Measurements from ENCODE around the gene TECPR2.

TECPR2 gene

DNA sequence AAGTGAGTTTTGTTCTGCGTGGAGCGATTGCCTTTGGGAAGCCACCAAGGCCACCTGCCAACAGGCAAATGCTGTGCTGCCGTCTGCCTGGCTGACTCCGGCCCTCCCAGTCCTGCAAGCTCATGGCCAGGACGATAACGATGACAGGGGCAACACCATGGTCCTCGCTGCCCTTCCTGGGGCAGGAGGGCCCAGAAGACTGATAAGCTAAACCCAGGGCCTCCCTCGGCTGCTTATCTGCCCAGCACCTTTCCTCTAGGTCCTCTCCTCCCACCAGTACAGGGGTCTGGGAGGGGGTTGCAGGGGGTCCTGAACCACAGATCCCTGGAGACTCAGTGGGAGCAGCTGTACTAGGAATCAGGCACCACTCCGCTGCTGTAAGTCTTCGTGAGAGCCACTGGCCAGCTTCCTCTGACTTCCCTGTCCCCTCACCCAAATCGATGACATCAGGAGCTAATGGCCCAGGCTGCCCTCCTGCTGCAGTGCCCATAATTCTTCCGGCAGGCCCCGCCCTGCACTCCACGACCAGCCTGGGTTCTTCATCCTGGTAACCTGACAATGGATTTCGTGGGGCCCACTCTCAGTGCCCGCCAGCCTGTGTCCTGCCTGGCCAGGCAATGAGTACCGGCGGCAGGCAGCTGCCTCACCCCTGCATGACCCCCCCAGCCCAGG, 141.7 kb downstream of the TECPR2 start:
- DNase-seq = no peak
- intact Hi-C loops (cut with DNase I) = no loop called here

DNA sequence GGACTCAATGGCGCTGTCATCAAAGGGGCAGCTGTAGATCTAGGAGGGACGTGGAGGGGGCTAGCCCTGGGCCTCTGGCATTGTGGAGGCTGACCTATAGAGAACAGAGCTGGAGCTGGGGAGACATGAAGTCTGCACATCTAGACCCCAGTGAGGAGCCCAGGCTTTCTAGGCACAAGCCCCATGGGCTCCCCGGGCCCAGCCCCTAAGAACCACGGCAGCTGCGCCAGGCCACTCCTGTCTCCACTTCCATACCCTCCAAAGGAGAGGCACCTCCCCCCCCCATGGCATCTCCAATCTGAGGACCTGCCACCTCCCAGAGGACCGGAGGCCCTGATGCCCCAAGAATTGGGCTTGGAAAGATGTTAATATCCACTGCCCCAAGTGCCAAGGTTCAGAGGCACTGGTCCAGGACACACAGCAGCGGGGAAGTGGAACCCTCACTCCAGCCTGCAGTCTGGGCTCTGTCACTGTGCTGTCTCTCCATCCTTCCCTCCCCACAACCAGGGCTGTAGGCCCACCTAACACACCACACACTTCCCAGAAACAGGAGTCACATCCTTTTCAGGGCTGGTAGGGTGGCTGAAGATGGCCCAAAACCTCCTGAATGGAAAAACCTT, 142.4 kb downstream of the TECPR2 start:
- intact Hi-C loops (cut with DNase I) = no loop called here
- DNase-seq = no peak

DNA sequence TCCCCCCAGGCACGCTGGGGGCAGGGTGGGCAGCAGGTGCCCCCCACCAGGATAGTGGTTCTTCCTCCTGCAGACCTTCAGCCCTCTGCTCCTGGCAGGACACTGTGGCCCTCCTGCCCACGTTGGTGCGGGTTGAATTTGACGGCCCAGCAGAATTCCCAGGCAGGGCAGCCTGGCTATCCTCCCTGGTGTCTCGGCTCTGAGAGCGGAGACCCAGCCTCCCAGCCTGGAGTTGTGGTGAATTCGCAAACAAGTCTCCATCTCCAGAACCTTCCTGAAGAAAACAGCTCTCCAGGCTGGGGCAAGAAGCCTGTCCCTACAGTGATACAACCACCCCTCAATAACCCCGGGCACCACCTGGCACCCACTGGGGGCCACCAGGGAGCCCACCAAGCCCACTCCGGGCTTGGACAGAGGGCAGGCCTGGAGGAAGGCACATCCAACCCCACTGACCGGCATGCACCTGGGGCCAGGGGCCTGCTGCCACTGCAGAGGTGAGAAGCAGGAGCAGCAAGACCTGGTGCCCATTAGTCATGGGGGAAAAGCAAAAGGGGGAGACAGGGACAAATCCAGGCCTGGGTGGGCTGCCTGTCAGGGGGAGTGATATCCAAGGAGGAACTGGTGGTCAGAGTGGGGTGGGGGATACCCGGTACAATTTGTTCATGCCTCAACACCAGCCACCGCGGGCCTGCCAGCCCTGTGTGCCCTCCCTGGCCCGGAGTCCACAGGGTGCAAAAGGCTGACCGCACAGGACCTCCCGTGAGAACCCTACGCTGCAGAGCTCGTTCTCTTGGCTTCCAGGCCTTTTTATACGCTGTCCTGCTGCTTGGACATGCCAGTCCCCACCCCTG, 143.3 kb downstream of the TECPR2 start:
- intact Hi-C loops (cut with DNase I) = no loop called here
- no peak for DNase-seq

DNA sequence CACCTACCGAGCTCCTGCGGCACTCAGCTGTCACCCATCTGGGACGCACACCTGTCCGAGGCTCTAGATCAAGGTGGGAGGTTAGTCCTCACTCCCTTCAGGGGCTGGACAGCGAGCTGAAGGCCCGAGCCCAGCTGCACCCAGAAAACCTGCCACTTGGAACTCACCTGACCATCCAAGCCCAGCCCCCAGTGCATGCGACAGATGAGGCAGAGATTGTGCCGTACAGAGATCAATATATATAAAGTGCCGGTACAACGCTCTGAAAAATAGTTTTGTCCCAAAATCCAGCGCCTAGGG, 143.8 kb downstream of the TECPR2 start:
- intact Hi-C loops (cut with DNase I) = no loop called here
- no peak for DNase-seq

DNA sequence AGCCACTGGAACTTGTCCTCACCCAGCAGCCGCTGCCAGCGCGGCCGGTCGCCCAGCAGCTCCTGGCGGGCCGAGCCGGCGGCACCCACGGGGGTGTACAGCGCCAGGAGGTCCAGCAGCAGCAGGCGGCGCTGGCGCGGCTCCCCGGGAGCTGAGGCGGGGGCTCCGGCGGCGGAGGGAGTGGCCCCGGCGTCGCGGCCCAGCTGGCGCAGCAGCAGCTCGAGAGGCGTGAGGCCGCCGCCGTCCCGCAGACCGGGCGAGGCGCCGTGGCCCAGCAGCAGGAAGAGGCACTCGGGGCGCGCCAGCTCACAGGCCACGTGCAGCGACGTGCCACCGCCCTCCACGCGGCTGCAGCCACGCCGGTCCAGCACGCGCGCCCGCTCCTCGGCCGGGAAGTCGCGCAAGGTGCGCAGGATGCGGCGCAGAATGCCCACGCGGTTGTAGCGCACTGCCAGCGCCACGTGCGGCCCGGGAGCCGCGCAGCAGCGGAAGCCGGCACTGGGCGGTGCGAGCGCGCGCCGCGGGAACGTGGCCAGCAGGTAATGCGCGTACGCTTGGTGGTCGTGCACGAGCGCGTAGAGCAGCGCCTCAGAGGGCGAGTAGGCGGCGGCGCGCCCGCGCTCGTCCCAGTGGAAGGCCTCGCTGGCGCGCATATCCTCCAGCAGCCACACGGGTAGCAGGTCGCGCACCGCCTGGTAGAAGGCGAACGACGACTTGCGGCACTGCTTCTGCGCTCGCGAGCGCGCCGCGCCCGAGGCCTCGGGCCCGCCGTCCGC, 144.5 kb downstream of the TECPR2 start:
- DNase-seq = no peak
- intact Hi-C loops (cut with DNase I) = no loop called here

DNA sequence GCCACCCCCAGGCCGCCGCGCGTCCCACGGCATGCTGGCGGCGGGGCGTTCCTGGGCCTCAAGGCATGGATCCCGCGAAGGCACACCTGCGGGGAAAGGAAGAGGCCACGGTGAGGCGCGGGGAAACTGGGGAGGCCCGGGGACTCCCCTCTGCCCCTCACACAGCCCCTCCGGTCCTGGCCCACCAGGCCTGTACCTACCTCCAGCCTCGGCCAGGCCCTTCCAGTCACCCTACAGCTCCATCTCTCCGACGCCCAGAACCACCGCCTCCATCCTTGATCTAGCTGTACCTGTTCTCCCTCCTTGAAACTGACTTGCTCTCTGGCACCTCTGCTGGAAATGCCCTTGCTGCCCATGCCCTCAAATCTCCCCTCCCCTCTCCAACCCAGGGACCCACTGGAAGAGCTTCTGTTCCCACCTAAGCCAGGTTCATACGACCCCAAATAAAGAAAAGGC, 145.1 kb downstream of the TECPR2 start:
- intact Hi-C loops (cut with DNase I) = no loop called here
- DNase-seq = no peak

DNA sequence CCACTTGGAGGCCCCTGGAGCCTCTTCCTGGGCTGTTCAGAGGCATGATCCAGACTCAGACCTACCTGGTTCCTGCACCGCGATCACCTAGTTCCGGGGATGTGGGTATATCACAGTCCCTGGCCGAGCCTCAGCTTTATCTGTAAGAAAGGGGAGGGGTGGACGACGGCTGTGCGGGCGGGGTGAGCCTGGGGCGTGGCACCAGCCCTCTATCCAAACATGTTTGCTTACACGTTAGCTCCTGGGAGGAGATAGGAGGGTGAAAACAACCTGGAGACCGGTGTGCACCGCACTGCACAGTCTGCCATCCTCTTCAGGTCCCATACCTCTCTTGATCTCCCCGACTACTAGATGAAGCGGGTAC, 145.7 kb downstream of the TECPR2 start:
- intact Hi-C loops (cut with DNase I) = no loop called here
- no peak for DNase-seq

DNA sequence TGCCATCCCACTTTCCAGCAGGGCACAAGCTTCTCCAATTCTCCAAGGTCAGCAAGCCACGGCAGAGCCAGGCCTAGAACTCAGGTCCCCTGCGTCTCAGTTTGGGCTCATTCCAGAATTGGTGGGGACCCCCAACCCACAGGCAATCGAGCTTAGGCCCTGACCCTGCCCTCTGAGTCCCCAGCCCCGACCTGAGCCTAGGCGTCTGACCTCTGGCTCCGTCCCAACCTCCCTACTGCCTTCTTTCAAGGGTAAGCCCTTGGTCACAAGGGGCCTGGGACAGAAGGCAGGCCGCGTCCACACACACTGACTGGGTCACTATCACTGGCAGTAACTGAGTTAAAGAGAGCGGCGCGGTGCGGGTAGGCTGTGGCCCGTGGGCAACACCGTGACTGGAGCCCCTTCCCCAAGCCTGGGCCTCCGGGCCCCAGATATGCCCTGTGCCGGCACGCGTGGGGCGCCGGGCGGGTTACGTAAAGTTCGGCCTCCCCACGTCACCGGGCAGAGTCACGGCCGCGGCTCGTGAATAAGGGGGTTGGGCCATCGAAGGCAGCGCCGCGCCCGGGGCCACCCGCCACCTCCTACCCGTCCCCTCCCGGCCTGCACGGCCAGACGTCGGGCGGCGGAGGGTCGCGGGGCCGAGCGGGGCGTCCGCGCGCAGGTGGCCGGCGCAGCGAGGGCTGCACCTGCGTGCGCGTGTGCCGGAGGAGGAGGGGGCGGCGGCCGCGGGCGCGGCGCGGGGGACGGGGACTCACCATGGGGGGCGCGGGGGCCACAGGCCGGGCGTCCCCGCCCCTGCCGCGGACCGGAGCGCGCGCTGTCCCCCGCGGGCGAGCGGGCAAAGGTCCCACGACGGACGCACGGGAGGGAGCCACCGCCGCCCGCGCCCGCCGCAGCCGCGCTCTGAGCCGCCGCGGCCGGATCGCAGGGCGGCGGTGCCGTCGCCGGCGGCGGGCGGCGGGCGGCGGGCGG, 146.3 kb downstream of the TECPR2 start:
- DNase-seq = peak in 5 of 10 donors; percentile 45 to 92 (median 52)
- intact Hi-C loops (cut with DNase I) = no loop called here

DNA sequence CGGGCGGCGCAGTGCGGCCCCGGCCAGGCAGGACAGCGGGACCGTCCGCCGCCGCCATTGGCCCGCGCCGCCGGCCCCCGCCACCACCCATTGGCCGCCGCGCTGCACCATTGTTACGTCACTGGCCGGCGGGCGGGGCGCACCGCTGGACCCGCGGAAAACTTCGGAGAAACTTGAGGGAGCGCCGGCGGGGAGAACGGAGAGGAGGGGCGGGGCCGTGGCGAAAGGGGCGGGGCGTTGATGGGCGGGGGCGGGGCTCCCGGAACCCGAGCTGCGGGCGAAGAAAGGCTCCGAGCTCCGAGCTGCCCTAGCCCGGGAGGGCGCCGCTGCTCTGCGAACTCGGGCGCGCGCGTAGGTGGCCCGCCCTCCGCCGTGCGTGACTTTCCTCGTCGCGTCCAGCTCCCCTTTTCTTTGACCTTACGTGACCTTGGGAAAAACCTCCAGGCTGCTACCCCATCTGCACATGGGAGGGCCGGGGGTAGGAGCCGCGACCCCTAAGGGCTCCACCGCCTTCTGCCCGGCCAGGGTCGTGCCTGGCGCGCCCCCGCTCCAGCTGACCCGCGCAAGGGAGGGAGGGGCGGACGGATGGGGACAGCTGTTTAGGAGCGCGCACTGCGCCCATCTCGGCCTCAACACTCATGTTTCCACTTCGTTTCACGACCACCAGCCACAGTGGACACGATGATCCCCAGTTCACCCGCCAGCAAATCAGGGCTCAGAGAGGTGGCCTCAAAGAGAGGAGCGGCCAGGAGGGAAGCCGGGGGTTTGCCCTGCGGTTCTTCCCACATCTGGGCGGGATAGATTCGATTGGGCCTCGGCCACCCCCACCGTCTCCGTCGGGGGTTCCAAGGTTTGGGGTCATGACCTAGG, 147.2 kb downstream of the TECPR2 start, which contains the start of gene ANKRD9:
Gene ANKRD9 (minus strand): TSS at position 31 of the 870 bp plus-strand sequence. CDS start 1,887 bp downstream, outside the sequence.
- DNase-seq = peak; percentile 76 to 98 (median 89)
- intact Hi-C loops (cut with DNase I) = loop anchor here (10.0 kb wide), 1 partner anchor 275 kb away; no protein-coding TSS in a partner anchor

DNA sequence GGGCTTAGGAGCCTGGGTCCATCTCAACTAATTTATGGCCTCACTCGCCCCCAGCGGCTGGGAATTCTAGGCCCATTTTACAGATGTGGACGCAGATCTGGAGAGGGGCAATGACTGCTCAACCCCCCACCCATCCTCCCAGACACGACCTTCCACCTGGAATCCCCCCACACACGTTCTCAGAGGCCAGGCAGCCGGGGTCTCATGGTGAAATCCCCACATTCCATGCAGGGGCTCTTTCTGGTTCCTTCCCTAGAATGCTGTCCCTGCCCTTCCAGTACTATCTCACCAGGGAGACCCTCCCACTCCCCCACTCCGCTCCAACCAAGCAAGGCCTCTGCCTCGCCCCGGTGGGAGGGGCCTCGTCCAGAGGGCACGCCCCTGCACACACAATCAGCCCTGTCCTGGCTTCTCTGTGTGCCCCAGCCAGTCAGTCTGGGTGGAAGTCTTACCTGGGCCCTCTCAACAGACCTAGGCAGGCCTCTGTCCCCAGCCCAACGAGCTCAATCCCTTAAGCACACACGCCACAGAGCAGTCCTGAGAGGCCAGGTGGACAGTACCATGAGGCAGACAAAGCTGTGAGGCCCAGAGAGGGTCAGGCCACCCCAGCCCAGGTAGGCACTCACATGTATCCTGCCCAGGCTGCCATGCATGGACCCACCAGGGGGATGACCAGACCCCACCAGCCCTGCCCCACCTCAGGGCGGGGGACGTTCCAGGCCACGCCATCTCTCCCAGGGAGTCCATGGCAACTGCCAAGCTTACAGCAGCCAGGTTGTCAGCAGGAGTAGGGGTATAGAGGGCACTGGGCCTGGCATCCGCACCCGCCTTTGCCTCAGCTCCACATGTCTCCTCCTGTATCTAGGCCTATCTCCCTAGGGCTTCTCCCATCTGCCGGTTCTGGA, 148.1 kb downstream of the TECPR2 start:
- DNase-seq = no peak
- intact Hi-C loops (cut with DNase I) = loop anchor here (10.0 kb wide), 1 partner anchor 276 kb away; no protein-coding TSS in a partner anchor

DNA sequence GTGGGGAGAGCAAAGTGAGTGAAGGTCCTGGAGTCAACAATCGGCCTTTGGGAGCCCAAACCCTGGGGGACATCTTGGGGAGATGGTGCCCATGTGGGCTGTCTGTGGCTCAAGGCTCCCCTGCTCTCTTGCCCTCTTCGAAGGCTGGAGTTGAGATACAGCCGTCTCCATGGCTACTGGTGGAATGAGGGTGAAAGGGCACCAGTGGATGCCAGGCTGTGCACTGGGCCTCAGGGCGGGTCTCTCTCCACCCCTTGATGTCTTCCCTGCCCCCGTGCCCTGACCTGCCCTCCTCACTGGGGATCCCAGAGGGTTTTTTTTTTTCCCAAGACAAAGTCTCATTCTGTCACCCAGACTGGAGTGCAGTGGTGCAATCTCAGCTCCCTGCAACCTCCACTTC, 148.8 kb downstream of the TECPR2 start:
- DNase-seq = no peak
- intact Hi-C loops (cut with DNase I) = loop anchor here (10.0 kb wide), 1 partner anchor 277 kb away; no protein-coding TSS in a partner anchor

DNA sequence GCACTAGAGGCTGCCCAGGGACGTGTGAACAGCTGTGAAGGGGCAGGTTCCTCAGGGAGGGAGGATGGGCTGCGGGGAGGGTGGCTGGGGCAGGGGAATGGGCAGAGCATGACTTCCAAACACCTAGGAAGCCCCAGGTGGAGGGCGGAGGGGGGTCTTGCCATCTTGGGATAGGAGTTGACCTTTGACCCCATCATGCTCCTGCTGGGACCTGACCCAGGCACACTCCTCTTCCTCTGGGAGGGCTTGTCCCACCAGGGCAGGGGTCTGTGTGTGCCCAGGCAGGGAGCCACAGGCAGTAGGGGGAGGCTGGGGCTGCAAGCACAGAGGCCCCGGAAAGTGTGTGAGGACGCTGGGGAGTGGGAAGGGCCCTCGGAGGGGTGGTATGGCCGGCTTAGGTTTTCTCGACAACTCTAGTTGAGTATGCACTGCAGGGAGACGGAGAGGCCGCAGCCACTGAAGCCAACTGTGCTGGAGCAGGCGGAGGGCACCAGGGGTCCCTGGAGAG, 150.1 kb downstream of the TECPR2 start:
- intact Hi-C loops (cut with DNase I) = loop anchor here (10.0 kb wide), 1 partner anchor 278 kb away; no protein-coding TSS in a partner anchor
- no peak for DNase-seq

DNA sequence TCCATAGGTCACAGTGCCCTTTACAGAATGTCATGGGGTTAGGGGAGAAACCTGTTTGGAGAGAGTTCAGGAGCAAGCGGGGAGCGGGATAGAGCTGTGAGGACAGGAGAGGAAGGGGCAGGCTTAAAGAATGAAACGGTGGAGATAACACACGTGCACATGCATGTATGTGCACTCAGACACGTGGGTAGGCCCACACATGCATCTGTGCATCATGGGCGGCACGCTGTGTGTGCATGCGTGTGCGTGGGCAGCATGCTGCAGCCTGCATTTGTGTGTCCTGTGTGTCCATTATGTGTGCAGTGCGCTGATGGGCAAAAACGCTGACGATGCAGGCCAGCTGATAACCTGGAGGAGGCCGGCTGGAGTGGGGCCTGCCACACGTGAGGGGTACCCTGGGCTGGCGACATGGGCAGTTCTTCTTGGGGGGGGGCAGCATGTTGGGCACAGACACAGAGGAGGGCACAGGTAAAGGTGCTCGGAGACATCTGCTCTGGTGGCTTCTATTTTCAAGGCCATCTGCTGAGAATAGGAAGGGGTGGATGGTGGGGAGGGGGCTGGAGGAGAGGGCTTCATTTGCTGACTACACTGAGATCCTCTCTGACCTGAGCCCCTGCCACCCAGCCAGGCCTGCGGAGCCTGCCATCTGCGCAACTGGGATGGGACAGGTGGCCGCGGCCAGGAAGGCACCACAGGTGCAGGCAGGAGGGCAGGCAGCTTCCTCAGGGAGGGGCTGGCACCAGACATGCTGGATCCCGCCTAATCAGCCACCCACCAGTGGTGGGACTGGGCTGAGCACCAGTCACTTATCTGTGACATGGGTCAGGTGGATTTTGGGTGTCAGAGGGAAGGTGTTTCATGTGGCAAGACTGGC, 151.4 kb downstream of the TECPR2 start:
- DNase-seq = no peak
- intact Hi-C loops (cut with DNase I) = loop anchor here (10.0 kb wide), 1 partner anchor 279 kb away; no protein-coding TSS in a partner anchor

DNA sequence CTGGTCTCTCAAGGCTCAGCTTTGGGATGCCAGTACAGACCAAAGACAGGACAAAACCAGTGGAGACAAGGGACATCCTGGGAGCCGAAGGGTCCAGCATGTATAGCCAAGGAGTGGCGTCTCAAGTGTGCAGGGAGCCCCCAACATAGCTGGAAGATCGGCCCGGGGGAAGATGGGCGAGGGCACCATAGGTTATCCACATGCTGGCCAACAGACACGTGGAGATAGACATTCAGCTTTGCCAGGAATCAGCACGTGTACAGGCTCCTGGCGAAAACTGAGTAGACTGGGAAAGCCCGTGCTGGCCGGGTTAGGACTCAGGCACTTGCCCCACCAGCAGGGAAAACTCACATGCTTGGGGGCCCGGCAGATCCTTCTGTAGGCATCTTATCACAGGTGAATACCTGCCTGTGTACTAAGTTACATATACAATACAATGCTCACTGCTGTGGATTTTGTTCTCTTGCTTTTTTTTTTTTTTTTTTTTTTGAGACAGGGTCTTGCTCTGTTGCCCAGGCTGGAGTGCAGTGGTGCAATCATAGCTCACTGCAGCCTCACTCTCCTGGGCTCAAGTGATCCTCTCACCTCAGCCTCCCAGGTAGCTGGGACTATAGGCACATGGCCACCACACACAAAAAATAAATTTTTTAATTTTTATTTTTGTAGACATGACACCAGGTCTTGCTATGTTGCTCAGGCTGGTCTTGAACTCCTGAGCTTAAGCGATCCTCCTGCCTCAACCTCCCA, 152.4 kb downstream of the TECPR2 start:
- DNase-seq = no peak
- intact Hi-C loops (cut with DNase I) = loop anchor here (5.0 to 10.0 kb wide), 2 partner anchors 198 to 280 kb away; partner anchors contain the start of gene ZNF839

Data from posterior cingulate gyrus (tissue), 11 donors.